ENCODE results near the gene FOXO3. TPM values are rescaled to one million over a fixed set of nuclear protein-coding genes. Genes with fewer than 3 reads are reported as not detected.

The FOXO3 gene
- total RNA-seq, 1 donor from 2014 or later, result 13.7 TPM

DNA sequence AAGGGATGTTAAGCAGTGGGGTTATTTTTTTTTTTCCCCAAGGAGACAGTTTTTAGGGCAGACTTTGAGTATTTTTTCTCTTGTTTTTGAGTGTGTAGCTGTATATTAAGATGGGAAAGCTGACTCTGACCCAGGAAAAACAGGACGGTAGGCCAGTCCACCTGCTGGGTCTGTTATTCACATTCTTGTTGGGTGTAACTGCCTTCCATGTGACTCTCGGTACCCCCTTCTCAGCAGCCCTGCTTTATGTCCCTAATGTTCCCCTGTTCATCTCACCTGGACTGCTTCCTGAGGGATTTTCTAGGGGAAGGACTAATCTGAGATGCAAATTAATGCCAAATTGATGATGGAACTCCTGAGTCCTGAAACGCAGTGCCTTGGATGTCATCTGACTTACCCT is 21.9 kb downstream of the FOXO3 start:
- H3K4me1 Mint-ChIP-seq, result peaks cover 30% of the 10 kb centered on the region
- no peaks in the 10 kb centered on the region for H3K9me3 Mint-ChIP-seq

DNA sequence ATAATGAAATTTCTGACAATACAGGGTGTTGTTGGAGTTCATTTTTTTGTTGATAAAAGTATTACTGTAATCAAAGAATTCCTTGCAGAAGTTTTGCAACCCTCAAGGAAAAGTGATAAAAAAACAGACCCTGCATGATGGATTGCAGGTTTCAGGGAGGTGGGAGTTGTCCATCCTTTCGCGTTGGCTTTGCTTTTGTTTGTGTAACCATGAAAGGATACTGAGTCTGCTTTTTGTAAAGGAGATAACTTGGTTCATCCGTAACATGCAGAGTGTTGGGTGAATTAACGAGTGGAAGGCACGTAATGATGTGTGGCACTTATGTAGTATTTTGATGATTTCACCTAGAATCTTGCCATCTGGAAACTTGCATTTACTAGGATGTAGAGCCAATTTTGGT is 23.6 kb downstream of the FOXO3 start:
- Histone ChIP-seq H3F3A (ENCODE audit: low read depth) (peaks cover 10% of the 10 kb centered on the region), H3K4me1 (peaks cover 29% of the 10 kb centered on the region), H3K27ac (no peak overlapping the region), H3K9ac (no peak overlapping the region), H4K20me1 (ENCODE audit: low read depth) (peaks cover 27% of the 10 kb centered on the region), H2AFZ (replicated peaks) (no peak overlapping the region), H3K4me2 (no peak overlapping the region), H3K79me2 (ENCODE audit: low read depth) (peaks cover 34% of the 10 kb centered on the region), H3K27me3 (no peaks in the 10 kb centered on the region), H3K9me3 (ENCODE audit: low read depth) (no peaks in the 10 kb centered on the region), H3K36me3 (no peaks in the 10 kb centered on the region), H3K4me3 (no peak overlapping the region)
- Mint-ChIP-seq H3K36me3 (peaks cover 5% of the 10 kb centered on the region), H3K4me1 (peaks cover 48% of the 10 kb centered on the region), H3K27ac (no peak overlapping the region), H3K9me3 (no peaks in the 10 kb centered on the region), H3K27me3 (ENCODE audit: insufficient read depth, low read depth) (no peaks in the 10 kb centered on the region), H3K4me3 (no peak overlapping the region)
- TF ChIP-seq, protein P1, sequence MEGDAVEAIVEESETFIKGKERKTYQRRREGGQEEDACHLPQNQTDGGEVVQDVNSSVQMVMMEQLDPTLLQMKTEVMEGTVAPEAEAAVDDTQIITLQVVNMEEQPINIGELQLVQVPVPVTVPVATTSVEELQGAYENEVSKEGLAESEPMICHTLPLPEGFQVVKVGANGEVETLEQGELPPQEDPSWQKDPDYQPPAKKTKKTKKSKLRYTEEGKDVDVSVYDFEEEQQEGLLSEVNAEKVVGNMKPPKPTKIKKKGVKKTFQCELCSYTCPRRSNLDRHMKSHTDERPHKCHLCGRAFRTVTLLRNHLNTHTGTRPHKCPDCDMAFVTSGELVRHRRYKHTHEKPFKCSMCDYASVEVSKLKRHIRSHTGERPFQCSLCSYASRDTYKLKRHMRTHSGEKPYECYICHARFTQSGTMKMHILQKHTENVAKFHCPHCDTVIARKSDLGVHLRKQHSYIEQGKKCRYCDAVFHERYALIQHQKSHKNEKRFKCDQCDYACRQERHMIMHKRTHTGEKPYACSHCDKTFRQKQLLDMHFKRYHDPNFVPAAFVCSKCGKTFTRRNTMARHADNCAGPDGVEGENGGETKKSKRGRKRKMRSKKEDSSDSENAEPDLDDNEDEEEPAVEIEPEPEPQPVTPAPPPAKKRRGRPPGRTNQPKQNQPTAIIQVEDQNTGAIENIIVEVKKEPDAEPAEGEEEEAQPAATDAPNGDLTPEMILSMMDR (IDR thresholded peaks at IDR 0.05), result no peak
- TF ChIP-seq EZH2phosphoT487 (IDR thresholded peaks at IDR 0.05), result no peak
- no peak for TF ChIP-seq EZH2 (IDR thresholded peaks at IDR 0.05)
- no peak for DNase-seq (ENCODE audit: low spot score)

More for the DNA sequence above, 21.9 kb downstream of the FOXO3 start:
- H3K36me3 Mint-ChIP-seq, result peaks cover 19% of the 10 kb centered on the region
- no peaks in the 10 kb centered on the region for H3K36me3 ChIP-seq
- no peak overlapping the region for H3K4me3 ChIP-seq
- H3F3A ChIP-seq (ENCODE audit: low read depth), result no peaks in the 10 kb centered on the region
- peaks cover 26% of the 10 kb centered on the region for H3K79me2 ChIP-seq (ENCODE audit: low read depth)
- H3K27ac Mint-ChIP-seq, result no peak overlapping the region
- no peak overlapping the region for H3K27ac ChIP-seq
- no peaks in the 10 kb centered on the region for H3K27me3 ChIP-seq
- no peak for TF ChIP-seq EZH2 (IDR thresholded peaks at IDR 0.05)
- no peak for TF ChIP-seq EZH2phosphoT487 (IDR thresholded peaks at IDR 0.05)
- TF ChIP-seq, protein P1 (IDR thresholded peaks at IDR 0.05), result no peak
- no peak for DNase-seq (ENCODE audit: low spot score)
- H4K20me1 ChIP-seq (ENCODE audit: low read depth), result peaks cover 25% of the 10 kb centered on the region
- H3K27me3 Mint-ChIP-seq (ENCODE audit: insufficient read depth, low read depth), result no peaks in the 10 kb centered on the region
- H3K4me1 ChIP-seq, result peaks cover 12% of the 10 kb centered on the region
- H3K4me3 Mint-ChIP-seq, result no peak overlapping the region
- no peak overlapping the region for H3K9ac ChIP-seq
- H3K4me2 ChIP-seq, result no peak overlapping the region
- H3K9me3 ChIP-seq (ENCODE audit: low read depth), result no peaks in the 10 kb centered on the region
- no peak overlapping the region for H2AFZ ChIP-seq (replicated peaks)

DNA sequence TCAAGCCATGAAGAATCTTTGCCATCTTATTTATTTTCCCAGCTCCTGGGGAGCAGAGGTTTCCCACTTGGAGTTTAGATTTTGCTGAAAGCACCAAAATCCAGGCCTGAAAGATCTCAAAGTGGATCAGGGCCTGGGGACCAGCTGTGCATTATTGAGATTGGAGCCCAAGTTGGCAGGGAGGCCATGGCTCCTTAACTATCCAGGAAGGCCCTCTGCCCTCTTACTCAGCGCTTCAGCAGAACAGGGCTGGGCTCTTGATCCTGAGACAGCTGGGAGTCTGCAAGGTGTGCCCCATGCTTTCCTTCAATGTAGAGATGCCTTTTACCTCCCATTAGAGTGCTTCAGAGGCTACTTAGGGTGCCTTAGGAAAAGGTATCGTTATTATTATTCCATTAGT is 24.6 kb downstream of the FOXO3 start:
- H4K20me1 ChIP-seq (ENCODE audit: low read depth), result peaks cover 32% of the 10 kb centered on the region
- no peaks in the 10 kb centered on the region for H3K9me3 ChIP-seq (ENCODE audit: low read depth)

More for the DNA sequence above, 24.6 kb downstream of the FOXO3 start:
- no peaks in the 10 kb centered on the region for H3K9me3 Mint-ChIP-seq
- H3K9ac ChIP-seq, result no peak overlapping the region
- TF ChIP-seq EZH2 (IDR thresholded peaks at IDR 0.05) (no peak), EZH2phosphoT487 (IDR thresholded peaks at IDR 0.05) (no peak)
- TF ChIP-seq, protein P1 (IDR thresholded peaks at IDR 0.05), result no peak
- peaks cover 17% of the 10 kb centered on the region for H3F3A ChIP-seq (ENCODE audit: low read depth)
- no peaks in the 10 kb centered on the region for H3K27me3 ChIP-seq
- no peaks in the 10 kb centered on the region for H3K27me3 Mint-ChIP-seq (ENCODE audit: insufficient read depth, low read depth)
- H3K27ac ChIP-seq, result no peak overlapping the region
- no peak overlapping the region for H3K4me3 ChIP-seq
- no peak overlapping the region for H2AFZ ChIP-seq (replicated peaks)
- H3K79me2 ChIP-seq (ENCODE audit: low read depth), result peaks cover 37% of the 10 kb centered on the region
- H3K4me1 Mint-ChIP-seq, result peaks cover 58% of the 10 kb centered on the region
- H3K4me2 ChIP-seq, result no peak overlapping the region
- H3K27ac Mint-ChIP-seq, result no peak overlapping the region
- peaks cover 38% of the 10 kb centered on the region for H3K4me1 ChIP-seq
- DNase-seq (ENCODE audit: low spot score), result no peak
- no peaks in the 10 kb centered on the region for H3K36me3 ChIP-seq
- H3K36me3 Mint-ChIP-seq, result peaks cover 4% of the 10 kb centered on the region
- H3K4me3 Mint-ChIP-seq, result no peak overlapping the region

Measured in neural progenitor cell (in vitro differentiated cells).